ENCODE results near the gene KLHDC2.

DNA sequence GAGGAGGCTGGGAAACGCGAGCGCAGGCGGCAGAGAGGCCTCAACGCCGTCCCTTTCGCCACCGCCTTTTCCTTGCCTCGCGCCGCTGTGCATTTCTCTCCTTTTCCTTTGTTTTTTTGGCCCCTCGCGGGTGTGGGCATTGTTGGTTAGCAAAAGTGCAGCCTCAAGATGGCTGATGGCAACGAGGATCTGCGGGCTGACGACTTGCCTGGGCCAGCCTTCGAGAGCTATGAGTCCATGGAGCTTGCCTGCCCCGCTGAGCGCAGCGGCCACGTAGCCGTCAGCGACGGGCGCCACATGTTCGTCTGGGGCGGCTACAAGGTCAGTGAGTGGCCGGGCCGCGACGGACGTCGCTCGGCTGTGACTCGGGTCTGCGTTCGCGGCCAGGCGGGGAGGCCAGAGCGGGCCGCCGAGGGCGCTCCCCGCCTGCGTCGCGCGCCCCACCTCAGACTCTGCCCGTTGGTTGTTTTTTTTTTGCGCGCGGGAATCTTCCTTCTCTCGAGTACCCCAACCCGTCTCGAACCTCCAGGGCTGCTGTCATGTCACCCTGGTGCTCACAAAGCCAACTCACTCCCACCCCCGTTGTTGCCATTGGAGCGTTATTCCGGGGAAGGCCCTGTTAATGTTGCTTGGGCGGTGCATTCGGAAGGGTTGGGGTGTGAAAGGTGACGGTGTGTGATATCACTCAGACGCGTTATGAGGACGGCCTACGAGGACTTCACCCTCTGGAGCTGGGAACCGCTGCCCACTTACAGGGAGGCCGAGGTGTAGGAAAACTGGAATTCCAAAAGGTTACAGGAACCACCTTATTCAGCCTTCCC, 558 bp downstream of the KLHDC2 start:
- TF ChIP-seq, protein P1, sequence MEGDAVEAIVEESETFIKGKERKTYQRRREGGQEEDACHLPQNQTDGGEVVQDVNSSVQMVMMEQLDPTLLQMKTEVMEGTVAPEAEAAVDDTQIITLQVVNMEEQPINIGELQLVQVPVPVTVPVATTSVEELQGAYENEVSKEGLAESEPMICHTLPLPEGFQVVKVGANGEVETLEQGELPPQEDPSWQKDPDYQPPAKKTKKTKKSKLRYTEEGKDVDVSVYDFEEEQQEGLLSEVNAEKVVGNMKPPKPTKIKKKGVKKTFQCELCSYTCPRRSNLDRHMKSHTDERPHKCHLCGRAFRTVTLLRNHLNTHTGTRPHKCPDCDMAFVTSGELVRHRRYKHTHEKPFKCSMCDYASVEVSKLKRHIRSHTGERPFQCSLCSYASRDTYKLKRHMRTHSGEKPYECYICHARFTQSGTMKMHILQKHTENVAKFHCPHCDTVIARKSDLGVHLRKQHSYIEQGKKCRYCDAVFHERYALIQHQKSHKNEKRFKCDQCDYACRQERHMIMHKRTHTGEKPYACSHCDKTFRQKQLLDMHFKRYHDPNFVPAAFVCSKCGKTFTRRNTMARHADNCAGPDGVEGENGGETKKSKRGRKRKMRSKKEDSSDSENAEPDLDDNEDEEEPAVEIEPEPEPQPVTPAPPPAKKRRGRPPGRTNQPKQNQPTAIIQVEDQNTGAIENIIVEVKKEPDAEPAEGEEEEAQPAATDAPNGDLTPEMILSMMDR (IDR thresholded peaks at IDR 0.05) = no peak
- peak in 1 of 2 donors; percentile 61 for TF ChIP-seq POLR2A (IDR thresholded peaks at IDR 0.05)

Measured in thyroid gland (tissue), 4 donors.